OCI-LY7 (cell line): ENCODE results near the gene IGIP.

Source experiments
- CTCF ChIP-seq: fragments of 200-600 bp; sonication (generic); conservative IDR thresholded peaks from 2 replicates; pipeline ENCODE4 v1.5.1; 2014; ENCODE audit warnings: mild to moderate bottlenecking, antibody characterized with exemption, low read length, moderate library complexity, mixed read lengths
- EZH2phosphoT487 ChIP-seq: fragments of 200-600 bp; sonication (generic); IDR thresholded peaks from 2 replicates; pipeline ENCODE4 v1.6.1; 2018; ENCODE audit warnings: low read depth, borderline replicate concordance, mild to moderate bottlenecking, mixed run types, antibody characterized with exemption, low read length, moderate library complexity, mixed read lengths

- TF ChIP-seq CTCF (no peak), EZH2phosphoT487 (no peak)
Observed at GRCh38 chr5:140076142-140076541, 49.6 kb upstream of the IGIP start.
